NB4 (cell line): Measurements from ENCODE around the gene YIPF1.

Source experiments
- DNase-seq: peaks from one replicate; pipeline ENCODE4 v3.0.0; 2010; ENCODE audit warnings: low read depth
- H3K4me3 ChIP-seq: one replicate; pipeline ENCODE4 v1.5.1; 2011; ENCODE audit warnings: mild to moderate bottlenecking, low read depth, low read length, moderate library complexity
- MAX ChIP-seq: IDR thresholded peaks from 2 replicates; pipeline ENCODE4 v1.6.1; 2011; ENCODE audit warnings: low read depth, low read length
- MYC ChIP-seq: IDR thresholded peaks from 2 replicates; pipeline ENCODE4 v1.6.1; 2011; ENCODE audit warnings: low read depth, low read length
- POLR2A ChIP-seq: IDR thresholded peaks from 2 replicates; pipeline ENCODE4 v1.6.1; 2011; ENCODE audit warnings: mild to moderate bottlenecking; ENCODE audit not compliant: insufficient read length; ENCODE audit errors: extremely low read depth
- TF ChIP-seq, protein P1 (sequence below): IDR thresholded peaks from one replicate; pipeline ENCODE4 v1.5.1; 2012; ENCODE audit warnings: low read depth, low read length

Gene YIPF1

GRCh38 chr1:53889304-53890298 lies at the start of gene YIPF1:
TSS of gene YIPF1 (minus strand) at chr1:53889797. CDS start at chr1:53888937, 860 bp downstream.
- peak; percentile 89 for DNase-seq
- peak within 1 kb of the TSS; percentile 82 for H3K4me3 ChIP-seq
- TF ChIP-seq POLR2A, result peak; percentile 37
- TF ChIP-seq, protein P1, sequence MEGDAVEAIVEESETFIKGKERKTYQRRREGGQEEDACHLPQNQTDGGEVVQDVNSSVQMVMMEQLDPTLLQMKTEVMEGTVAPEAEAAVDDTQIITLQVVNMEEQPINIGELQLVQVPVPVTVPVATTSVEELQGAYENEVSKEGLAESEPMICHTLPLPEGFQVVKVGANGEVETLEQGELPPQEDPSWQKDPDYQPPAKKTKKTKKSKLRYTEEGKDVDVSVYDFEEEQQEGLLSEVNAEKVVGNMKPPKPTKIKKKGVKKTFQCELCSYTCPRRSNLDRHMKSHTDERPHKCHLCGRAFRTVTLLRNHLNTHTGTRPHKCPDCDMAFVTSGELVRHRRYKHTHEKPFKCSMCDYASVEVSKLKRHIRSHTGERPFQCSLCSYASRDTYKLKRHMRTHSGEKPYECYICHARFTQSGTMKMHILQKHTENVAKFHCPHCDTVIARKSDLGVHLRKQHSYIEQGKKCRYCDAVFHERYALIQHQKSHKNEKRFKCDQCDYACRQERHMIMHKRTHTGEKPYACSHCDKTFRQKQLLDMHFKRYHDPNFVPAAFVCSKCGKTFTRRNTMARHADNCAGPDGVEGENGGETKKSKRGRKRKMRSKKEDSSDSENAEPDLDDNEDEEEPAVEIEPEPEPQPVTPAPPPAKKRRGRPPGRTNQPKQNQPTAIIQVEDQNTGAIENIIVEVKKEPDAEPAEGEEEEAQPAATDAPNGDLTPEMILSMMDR, result no peak
- TF ChIP-seq MYC, result no peak
- no peak for TF ChIP-seq MAX

GRCh38 chr1:53938136-53938830 lies 48.7 kb upstream of the YIPF1 start:
- no peak for DNase-seq
- no peak overlapping the region for H3K4me3 ChIP-seq
- TF ChIP-seq, protein P1, result no peak
- no peak for TF ChIP-seq POLR2A
- TF ChIP-seq MAX, result no peak

DNA sequence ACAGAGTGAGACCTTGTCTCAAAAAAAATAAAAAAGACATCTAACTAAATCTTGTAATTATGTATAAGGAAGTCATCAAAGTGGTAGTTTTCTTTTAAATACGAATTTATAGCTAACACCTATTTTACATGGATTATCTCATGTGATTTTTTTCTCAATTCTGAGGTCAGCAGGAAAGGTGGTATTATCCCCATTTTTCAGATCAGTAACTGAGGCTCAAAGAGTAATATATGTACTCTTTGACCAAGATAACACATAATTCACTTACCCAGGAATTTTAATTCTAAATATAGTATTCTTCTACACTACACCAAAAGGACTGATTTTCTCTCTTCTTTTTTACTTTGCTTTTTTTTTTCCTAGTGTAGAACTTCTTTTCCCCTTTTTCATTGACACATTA lies 46.8 kb upstream of the YIPF1 start:
- no peak for TF ChIP-seq POLR2A
- no peak for TF ChIP-seq MYC
- TF ChIP-seq, protein P1, result no peak
- no peak for TF ChIP-seq MAX
- H3K4me3 ChIP-seq, result no peak overlapping the region
- DNase-seq, result no peak

- H3K4me3 ChIP-seq, result no peak overlapping the region
- DNase-seq, result no peak
- TF ChIP-seq MAX, result no peak
- TF ChIP-seq, protein P1, result no peak
- no peak for TF ChIP-seq POLR2A
- TF ChIP-seq MYC, result no peak
Observed at GRCh38 chr1:53934170-53934765, 44.7 kb upstream of the YIPF1 start.

DNA sequence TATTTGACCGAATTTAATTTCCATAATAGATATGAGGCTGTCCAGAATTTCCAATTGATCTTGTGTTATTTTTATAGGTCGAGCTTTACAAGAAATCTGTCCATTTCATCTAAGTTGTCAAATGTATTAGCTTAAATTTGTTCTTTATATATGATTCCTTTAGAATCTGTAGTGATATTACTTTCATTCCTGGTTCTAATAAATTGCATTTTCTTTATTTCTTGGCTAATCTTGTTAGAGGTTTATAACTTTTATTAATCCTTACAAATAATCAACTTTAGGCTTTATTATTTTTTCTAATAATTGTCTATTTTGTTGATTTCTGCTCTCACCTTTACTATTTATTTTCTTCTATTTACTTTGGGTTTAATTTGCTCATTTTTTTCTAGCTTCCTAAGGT lies 41.9 kb upstream of the YIPF1 start:
- H3K4me3 ChIP-seq, result no peak overlapping the region
- DNase-seq, result no peak
- no peak for TF ChIP-seq MAX
- TF ChIP-seq POLR2A, result no peak
- TF ChIP-seq, protein P1, result no peak
- no peak for TF ChIP-seq MYC
